ENCODE measurements around the gene AMIGO1.
A peak's percentile ranks its signal among the peaks of the same experiment; 100 is the strongest.

Gene AMIGO1

GRCh38 chr1:109500941-109501381 lies 8.6 kb downstream of the AMIGO1 start:
- no peak for DNase-seq

- DNase-seq = peak in 2 of 3 experiments; percentile 11 to 35
Measured at GRCh38 chr1:109499661-109500536, 9.6 kb downstream of the AMIGO1 start.

- DNase-seq = no peak
Measured at GRCh38 chr1:109499081-109499480, 10.4 kb downstream of the AMIGO1 start.

- peak in 1 of 3 experiments; percentile 65 for DNase-seq
Measured at GRCh38 chr1:109498161-109498801, 11.2 kb downstream of the AMIGO1 start.

- DNase-seq = no peak
Measured at GRCh38 chr1:109497449-109498160, 11.9 kb downstream of the AMIGO1 start.

GRCh38 chr1:109495738-109496137 lies 13.8 kb downstream of the AMIGO1 start:
- no peak for DNase-seq

- DNase-seq = peak; percentile 82 to 88 (median 86)
Measured at GRCh38 chr1:109493805-109494539, 15.6 kb downstream of the AMIGO1 start, which contains the start of gene CYB561D1. TSS of gene CYB561D1 (plus strand) at chr1:109494094. CDS start at chr1:109494140, 46 bp downstream.

- no peak for DNase-seq
Measured at GRCh38 chr1:109493227-109493626, 16.3 kb downstream of the AMIGO1 start.

- DNase-seq = no peak
Measured at GRCh38 chr1:109492779-109493178, 16.7 kb downstream of the AMIGO1 start.

- DNase-seq = no peak
Measured at GRCh38 chr1:109491372-109491771, 18.2 kb downstream of the AMIGO1 start.

GRCh38 chr1:109490934-109491302 lies 18.6 kb downstream of the AMIGO1 start:
- no peak for DNase-seq

GRCh38 chr1:109490029-109490933 lies 19.2 kb downstream of the AMIGO1 start:
- peak; percentile 27 to 58 (median 29) for DNase-seq

- DNase-seq = no peak
Measured at GRCh38 chr1:109488696-109489095, 20.8 kb downstream of the AMIGO1 start.

- DNase-seq = no peak
Measured at GRCh38 chr1:109488201-109488600, 21.3 kb downstream of the AMIGO1 start.

GRCh38 chr1:109487261-109487660 lies 22.3 kb downstream of the AMIGO1 start:
- no peak for DNase-seq

- DNase-seq = peak in 2 of 3 experiments; percentile 35 to 66
Measured at GRCh38 chr1:109485001-109485400, 24.5 kb downstream of the AMIGO1 start.

- peak in 2 of 3 experiments; percentile 59 to 80 for DNase-seq
Measured at GRCh38 chr1:109484519-109484975, 25.0 kb downstream of the AMIGO1 start.

GRCh38 chr1:109483672-109484518 lies 25.6 kb downstream of the AMIGO1 start, which contains the start of gene ATXN7L2:
TSS of gene ATXN7L2 (plus strand) at chr1:109483905. CDS start at chr1:109483954, 49 bp downstream.
- DNase-seq = peak; percentile 90 to 94 (median 94)

GRCh38 chr1:109482791-109483671 lies 26.5 kb downstream of the AMIGO1 start:
- DNase-seq = peak in 1 of 3 experiments; percentile 88
